B cell (primary cell): Measurements from ENCODE around the gene PITHD1.

ENCODE experiments used
- EZH2 ChIP-seq: IDR thresholded peaks from 2 replicates; pipeline ENCODE4 v1.6.1; 2012; ENCODE audit warnings: borderline replicate concordance, low read depth, mild to moderate bottlenecking, moderate library complexity, low read length; ENCODE audit not compliant: insufficient read depth, poor library complexity, severe bottlenecking
- TF ChIP-seq, protein P1 (sequence below): fragments of 200-600 bp; IDR thresholded peaks from one replicate; pipeline ENCODE4 v1.8.0; 2022; ENCODE audit warnings: antibody characterized with exemption, mild to moderate bottlenecking

DNA sequence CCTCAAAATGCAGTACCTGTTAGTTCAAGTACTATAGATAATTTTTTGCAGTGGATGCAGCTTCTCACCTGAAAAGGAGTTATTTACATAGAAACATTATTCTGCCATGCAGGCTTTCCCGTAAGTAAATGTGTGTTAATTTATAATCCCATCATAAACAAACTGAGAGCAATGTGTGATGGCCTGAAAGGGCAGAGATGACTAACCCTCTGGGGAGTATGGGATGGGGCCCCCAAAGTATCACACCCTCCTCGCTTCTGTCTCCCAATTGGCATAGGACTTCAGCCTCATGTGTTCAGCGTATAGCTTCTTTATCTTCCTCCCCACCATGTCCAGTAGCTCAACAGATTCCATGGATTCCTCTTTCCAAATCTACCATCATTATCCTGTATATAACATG is 39.4 kb downstream of the PITHD1 start:
- TF ChIP-seq, protein P1, sequence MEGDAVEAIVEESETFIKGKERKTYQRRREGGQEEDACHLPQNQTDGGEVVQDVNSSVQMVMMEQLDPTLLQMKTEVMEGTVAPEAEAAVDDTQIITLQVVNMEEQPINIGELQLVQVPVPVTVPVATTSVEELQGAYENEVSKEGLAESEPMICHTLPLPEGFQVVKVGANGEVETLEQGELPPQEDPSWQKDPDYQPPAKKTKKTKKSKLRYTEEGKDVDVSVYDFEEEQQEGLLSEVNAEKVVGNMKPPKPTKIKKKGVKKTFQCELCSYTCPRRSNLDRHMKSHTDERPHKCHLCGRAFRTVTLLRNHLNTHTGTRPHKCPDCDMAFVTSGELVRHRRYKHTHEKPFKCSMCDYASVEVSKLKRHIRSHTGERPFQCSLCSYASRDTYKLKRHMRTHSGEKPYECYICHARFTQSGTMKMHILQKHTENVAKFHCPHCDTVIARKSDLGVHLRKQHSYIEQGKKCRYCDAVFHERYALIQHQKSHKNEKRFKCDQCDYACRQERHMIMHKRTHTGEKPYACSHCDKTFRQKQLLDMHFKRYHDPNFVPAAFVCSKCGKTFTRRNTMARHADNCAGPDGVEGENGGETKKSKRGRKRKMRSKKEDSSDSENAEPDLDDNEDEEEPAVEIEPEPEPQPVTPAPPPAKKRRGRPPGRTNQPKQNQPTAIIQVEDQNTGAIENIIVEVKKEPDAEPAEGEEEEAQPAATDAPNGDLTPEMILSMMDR, result no peak
- TF ChIP-seq EZH2, result no peak
